Endodermal cell (in vitro differentiated cells): ENCODE data around the gene FGF14. TPM values are rescaled to one million over a fixed set of nuclear protein-coding genes. Genes with fewer than 3 reads are reported as not detected.

Source experiments
- DNase-seq: peaks from one replicate; pipeline ENCODE4 v3.0.0-alpha.2; 2017
- H3K27ac ChIP-seq: 2 replicates; pipeline ENCODE4 v1.5.1; 2013; ENCODE audit warnings: mild to moderate bottlenecking, low read depth, low read length, moderate library complexity
- H3K27me3 ChIP-seq: 2 replicates; pipeline ENCODE4 v1.6.1; 2013; ENCODE audit warnings: mild to moderate bottlenecking, low read length, moderate library complexity; ENCODE audit not compliant: insufficient read depth, control insufficient read depth, poor library complexity, severe bottlenecking
- H3K36me3 ChIP-seq: 2 replicates; pipeline ENCODE4 v1.7.0; 2013; ENCODE audit warnings: mild to moderate bottlenecking, low read length, moderate library complexity; ENCODE audit not compliant: control insufficient read depth, insufficient read depth
- H3K4me1 ChIP-seq: one replicate; pipeline ENCODE4 v1.7.0; 2013; ENCODE audit warnings: low read length; ENCODE audit not compliant: control insufficient read depth, insufficient read depth
- H3K4me3 ChIP-seq: 2 replicates; pipeline ENCODE4 v1.5.1; 2013; ENCODE audit warnings: mild to moderate bottlenecking, low read length, moderate library complexity
- H3K9ac ChIP-seq: 2 replicates; pipeline ENCODE4 v1.6.1; 2013; ENCODE audit warnings: mild to moderate bottlenecking, low read length, moderate library complexity; ENCODE audit not compliant: poor library complexity, severe bottlenecking; ENCODE audit errors: extremely low read depth
- H3K9me3 ChIP-seq: 2 replicates; pipeline ENCODE4 v1.6.1; 2013; ENCODE audit warnings: mild to moderate bottlenecking, low read length, moderate library complexity; ENCODE audit not compliant: control insufficient read depth
- H3K27ac Mint-ChIP-seq: 2 replicates; pipeline ENCODE4 v1.8.0; 2020; ENCODE audit warnings: mixed read lengths
- H3K27me3 Mint-ChIP-seq: 2 replicates; pipeline ENCODE4 v1.8.0; 2021; ENCODE audit warnings: mild to moderate bottlenecking, mixed read lengths; ENCODE audit not compliant: insufficient read depth
- H3K36me3 Mint-ChIP-seq: 2 replicates; pipeline ENCODE4 v1.8.0; 2020; ENCODE audit warnings: low read depth, mixed read lengths
- H3K4me1 Mint-ChIP-seq: 2 replicates; pipeline ENCODE4 v1.8.0; 2020; ENCODE audit warnings: mixed read lengths
- H3K4me3 Mint-ChIP-seq: 2 replicates; pipeline ENCODE4 v1.8.0; 2020; ENCODE audit warnings: mild to moderate bottlenecking, moderate library complexity, mixed read lengths
- H3K9me3 Mint-ChIP-seq: 2 replicates; pipeline ENCODE4 v1.8.0; 2020; ENCODE audit warnings: mild to moderate bottlenecking, mixed read lengths
- CTCF ChIP-seq: fragments of 200-600 bp; sonication (generic); conservative IDR thresholded peaks from 2 replicates; pipeline ENCODE4 v1.5.0; 2021; ENCODE audit warnings: antibody characterized with exemption, mild to moderate bottlenecking
- WGBS, 2 experiments: methylation state at CpG; one replicate each; pipeline versions ENCODE4 v1.1.5 to v1.1.7; 2013; ENCODE audit warnings: missing lambda C conversion rate in 2 of 2, mixed read lengths in 1 of 2; ENCODE audit not compliant: insufficient coverage in 1 of 2, insufficient read length in 1 of 2; 5-methylcytosine and 5-hydroxymethylcytosine counted together
- total RNA-seq, 2 donors: library from RNA; stranded (reverse); fragmentation: NEBNext Ultra II Directional in 1 of 2; extraction: Animal tissue kit (Norgen Biotek cat#: 25700) in 1 of 2; gene quantifications; 2 replicates in 1 of 2; 3 replicates in 1 of 2; pipeline ENCODE4 v1.2.1, GENCODE V29; 2021

FGF14 gene
- total RNA-seq, 2 donors from 2014 or later, result 0.15 to 0.26 TPM

- H3K4me1 ChIP-seq, result peaks cover 4% of the 10 kb centered on the region
- no peaks in the 10 kb centered on the region for H3K27me3 Mint-ChIP-seq
- no peak overlapping the region for H3K27ac ChIP-seq
- H3K4me1 Mint-ChIP-seq, result peaks cover 13% of the 10 kb centered on the region
- H3K27me3 ChIP-seq, result no peaks in the 10 kb centered on the region
- no peak overlapping the region for H3K4me3 ChIP-seq
- H3K36me3 Mint-ChIP-seq, result no peaks in the 10 kb centered on the region
- DNase-seq, result no peak
- no peak overlapping the region for H3K27ac Mint-ChIP-seq
- WGBS, 2 experiments, result 82 to 100% methylated on average over 1 to 2 of the region's 3 CpGs
- no peak overlapping the region for H3K9ac ChIP-seq
- no peaks in the 10 kb centered on the region for H3K36me3 ChIP-seq
- H3K4me3 Mint-ChIP-seq, result no peak overlapping the region
- no peak for TF ChIP-seq CTCF
- H3K9me3 ChIP-seq, result no peaks in the 10 kb centered on the region
- H3K9me3 Mint-ChIP-seq, result no peaks in the 10 kb centered on the region
These were observed 422.0 kb downstream of the FGF14 start for GRCh38 chr13:101979825-101980224.

- Mint-ChIP-seq H3K4me3 (no peak overlapping the region), H3K4me1 (peaks cover 13% of the 10 kb centered on the region), H3K27me3 (no peaks in the 10 kb centered on the region), H3K9me3 (no peaks in the 10 kb centered on the region), H3K27ac (no peak overlapping the region), H3K36me3 (no peaks in the 10 kb centered on the region)
- H3K36me3 ChIP-seq, result no peaks in the 10 kb centered on the region
- H3K4me1 ChIP-seq, result peaks cover 4% of the 10 kb centered on the region
- H3K9me3 ChIP-seq, result no peaks in the 10 kb centered on the region
- peak; percentile 43 for DNase-seq
- no peak for TF ChIP-seq CTCF
- H3K27me3 ChIP-seq, result no peaks in the 10 kb centered on the region
- WGBS, 2 experiments, result 83 to 86% methylated on average over 2 to 5 of the region's 5 CpGs
- H3K9ac ChIP-seq, result no peak overlapping the region
- no peak overlapping the region for H3K4me3 ChIP-seq
- no peak overlapping the region for H3K27ac ChIP-seq
These were observed 423.1 kb downstream of the FGF14 start for GRCh38 chr13:101978552-101979315.

- Histone ChIP-seq H3K9me3 (no peaks in the 10 kb centered on the region), H3K27ac (no peak overlapping the region), H3K36me3 (no peaks in the 10 kb centered on the region), H3K27me3 (no peaks in the 10 kb centered on the region), H3K4me1 (peaks cover 4% of the 10 kb centered on the region), H3K9ac (no peak overlapping the region), H3K4me3 (no peak overlapping the region)
- no peak for TF ChIP-seq CTCF
- H3K27ac Mint-ChIP-seq, result no peak overlapping the region
- H3K9me3 Mint-ChIP-seq, result no peaks in the 10 kb centered on the region
- no peak for DNase-seq
- no peaks in the 10 kb centered on the region for H3K27me3 Mint-ChIP-seq
- WGBS, 2 experiments, result 92 to 100% methylated on average over 2 to 3 of the region's 3 CpGs
- H3K4me3 Mint-ChIP-seq, result no peak overlapping the region
- H3K36me3 Mint-ChIP-seq, result no peaks in the 10 kb centered on the region
- peaks cover 13% of the 10 kb centered on the region for H3K4me1 Mint-ChIP-seq
These were observed 424.4 kb downstream of the FGF14 start for GRCh38 chr13:101977475-101977874.
